Measurements from ENCODE around the gene OASL. TPM values are rescaled to one million over a fixed set of nuclear protein-coding genes. Genes with fewer than 3 reads are reported as not detected.

The OASL gene
- polyA plus RNA-seq, 1 of the 3 experiments (the other 2 are of a cell fraction), result 0.41 TPM

DNA sequence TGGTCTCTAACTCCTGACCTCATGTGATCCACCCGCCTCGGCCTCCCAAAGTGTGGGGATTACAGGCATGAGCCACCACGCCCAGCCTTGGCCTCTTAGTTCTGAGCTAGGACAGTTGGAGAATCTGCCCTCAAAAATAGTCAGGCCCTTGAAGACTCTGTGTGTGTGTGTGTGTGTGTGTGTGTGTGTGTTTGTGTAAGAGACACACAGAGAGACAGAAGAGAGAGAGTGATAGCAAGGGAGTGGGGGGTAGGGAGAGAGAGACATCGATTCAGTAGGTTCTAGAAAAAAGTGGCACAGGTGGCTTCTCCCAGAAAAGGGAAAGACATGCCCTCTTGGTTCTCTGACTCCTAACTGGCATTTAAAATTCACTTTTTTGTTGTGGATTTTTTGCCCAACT lies 55.3 kb downstream of the OASL start:
- no peak for TF ChIP-seq EP300 (IDR thresholded peaks at IDR 0.05; ENCODE audit: borderline replicate concordance in 1 of 2, low read depth in 1 of 2, low read length in 1 of 2)
- TF ChIP-seq, protein P1, sequence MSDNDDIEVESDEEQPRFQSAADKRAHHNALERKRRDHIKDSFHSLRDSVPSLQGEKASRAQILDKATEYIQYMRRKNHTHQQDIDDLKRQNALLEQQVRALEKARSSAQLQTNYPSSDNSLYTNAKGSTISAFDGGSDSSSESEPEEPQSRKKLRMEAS (IDR thresholded peaks at IDR 0.05; ENCODE audit: low read depth), result no peak
- TF ChIP-seq, protein P2, sequence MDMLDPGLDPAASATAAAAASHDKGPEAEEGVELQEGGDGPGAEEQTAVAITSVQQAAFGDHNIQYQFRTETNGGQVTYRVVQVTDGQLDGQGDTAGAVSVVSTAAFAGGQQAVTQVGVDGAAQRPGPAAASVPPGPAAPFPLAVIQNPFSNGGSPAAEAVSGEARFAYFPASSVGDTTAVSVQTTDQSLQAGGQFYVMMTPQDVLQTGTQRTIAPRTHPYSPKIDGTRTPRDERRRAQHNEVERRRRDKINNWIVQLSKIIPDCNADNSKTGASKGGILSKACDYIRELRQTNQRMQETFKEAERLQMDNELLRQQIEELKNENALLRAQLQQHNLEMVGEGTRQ (IDR thresholded peaks at IDR 0.05; ENCODE audit: borderline replicate concordance, low read depth, low read length), result no peak
- no peak for TF ChIP-seq RAD21 (IDR thresholded peaks at IDR 0.05; ENCODE audit: low read length)
- no peak for TF ChIP-seq SIN3A (IDR thresholded peaks at IDR 0.05; ENCODE audit: borderline replicate concordance, low read depth, low read length)
- no peak for TF ChIP-seq PBX3 (IDR thresholded peaks at IDR 0.05)
- TF ChIP-seq GABPA (IDR thresholded peaks at IDR 0.05; ENCODE audit: low read depth), result no peak
- no peak for TF ChIP-seq FOSL2 (IDR thresholded peaks at IDR 0.05; ENCODE audit: borderline replicate concordance, low read depth)
- no peak for TF ChIP-seq JUND (IDR thresholded peaks at IDR 0.05)
- TF ChIP-seq TEAD4 (IDR thresholded peaks at IDR 0.05; ENCODE audit: borderline replicate concordance, insufficient read depth), result no peak
- TF ChIP-seq NRF1 (IDR thresholded peaks at IDR 0.05; ENCODE audit: low read depth, low read length), result no peak
- TF ChIP-seq SMC3 (IDR thresholded peaks at IDR 0.05; ENCODE audit: low read depth, low read length), result no peak
- TF ChIP-seq FOXM1 (IDR thresholded peaks at IDR 0.05; ENCODE audit: low read depth), result no peak
- no peak for TF ChIP-seq CTCF (IDR thresholded peaks at IDR 0.05)
- no peak for TF ChIP-seq NFIC (IDR thresholded peaks at IDR 0.05; ENCODE audit: borderline replicate concordance)
- TF ChIP-seq ZBTB33 (IDR thresholded peaks at IDR 0.05; ENCODE audit: borderline replicate concordance, low read depth), result no peak
- no peak for TF ChIP-seq ELF1 (IDR thresholded peaks at IDR 0.05)
- no peak for TF ChIP-seq RXRA (IDR thresholded peaks at IDR 0.05; ENCODE audit: borderline replicate concordance, low read depth)
- no peak for TF ChIP-seq YY1 (IDR thresholded peaks at IDR 0.05; ENCODE audit: low read depth)
- TF ChIP-seq, protein P3, sequence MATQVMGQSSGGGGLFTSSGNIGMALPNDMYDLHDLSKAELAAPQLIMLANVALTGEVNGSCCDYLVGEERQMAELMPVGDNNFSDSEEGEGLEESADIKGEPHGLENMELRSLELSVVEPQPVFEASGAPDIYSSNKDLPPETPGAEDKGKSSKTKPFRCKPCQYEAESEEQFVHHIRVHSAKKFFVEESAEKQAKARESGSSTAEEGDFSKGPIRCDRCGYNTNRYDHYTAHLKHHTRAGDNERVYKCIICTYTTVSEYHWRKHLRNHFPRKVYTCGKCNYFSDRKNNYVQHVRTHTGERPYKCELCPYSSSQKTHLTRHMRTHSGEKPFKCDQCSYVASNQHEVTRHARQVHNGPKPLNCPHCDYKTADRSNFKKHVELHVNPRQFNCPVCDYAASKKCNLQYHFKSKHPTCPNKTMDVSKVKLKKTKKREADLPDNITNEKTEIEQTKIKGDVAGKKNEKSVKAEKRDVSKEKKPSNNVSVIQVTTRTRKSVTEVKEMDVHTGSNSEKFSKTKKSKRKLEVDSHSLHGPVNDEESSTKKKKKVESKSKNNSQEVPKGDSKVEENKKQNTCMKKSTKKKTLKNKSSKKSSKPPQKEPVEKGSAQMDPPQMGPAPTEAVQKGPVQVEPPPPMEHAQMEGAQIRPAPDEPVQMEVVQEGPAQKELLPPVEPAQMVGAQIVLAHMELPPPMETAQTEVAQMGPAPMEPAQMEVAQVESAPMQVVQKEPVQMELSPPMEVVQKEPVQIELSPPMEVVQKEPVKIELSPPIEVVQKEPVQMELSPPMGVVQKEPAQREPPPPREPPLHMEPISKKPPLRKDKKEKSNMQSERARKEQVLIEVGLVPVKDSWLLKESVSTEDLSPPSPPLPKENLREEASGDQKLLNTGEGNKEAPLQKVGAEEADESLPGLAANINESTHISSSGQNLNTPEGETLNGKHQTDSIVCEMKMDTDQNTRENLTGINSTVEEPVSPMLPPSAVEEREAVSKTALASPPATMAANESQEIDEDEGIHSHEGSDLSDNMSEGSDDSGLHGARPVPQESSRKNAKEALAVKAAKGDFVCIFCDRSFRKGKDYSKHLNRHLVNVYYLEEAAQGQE (IDR thresholded peaks at IDR 0.05; ENCODE audit: low read depth, low read length), result no peak
- Histone ChIP-seq H3K27ac (ENCODE audit: low read depth in 2 of 2, low read length in 1 of 2) (no peak overlapping the region), H3K4me3 (ENCODE audit: low read depth in 2 of 2, low read length in 1 of 2) (no peak overlapping the region), H3K9ac (no peak overlapping the region), H2AFZ (ENCODE audit: low read depth) (no peak overlapping the region), H3F3A (replicated peaks; ENCODE audit: insufficient read depth) (no peaks in the 10 kb centered on the region), H3K9me2 (no peaks in the 10 kb centered on the region), H3K36me3 (replicated peaks in 1 of 2; ENCODE audit: control insufficient read depth in 1 of 2, insufficient read depth in 2 of 2, low read length in 1 of 2) (no peaks in the 10 kb centered on the region), H4K20me1 (ENCODE audit: insufficient read depth) (no peaks in the 10 kb centered on the region), H3K4me2 (no peak overlapping the region), H3K79me2 (ENCODE audit: insufficient read depth) (no peaks in the 10 kb centered on the region), H3K27me3 (ENCODE audit: insufficient read depth) (no peaks in the 10 kb centered on the region), H3K9me3 (no peaks in the 10 kb centered on the region), H3K4me1 (ENCODE audit: control insufficient read depth in 1 of 2, insufficient read depth in 2 of 2, low read depth in 1 of 2, low read length in 1 of 2) (peaks cover 0 to 5% of the 10 kb centered on the region in 2 experiments; a peak in 1 of 4 replicates)
- ChIA-PET CTCF (interaction anchor here (0.7 to 3.3 kb wide), 7 partner anchors 11 to 400 kb away, joined by 3 to 17 read pairs (median 4); no protein-coding TSS in a partner anchor), POLR2A (no interaction called here)
- WGBS (ENCODE audit: low lambda C conversion rate), result 80% methylated on average over 4 of the region's 4 CpGs
- DNase-seq, result no peak

Data from SK-N-SH (cell line).